HEK293T (cell line): Measurements from ENCODE around the gene KCTD11.

Experiments
- FOXA1 ChIP-seq: fragments of 450-650 bp; IDR thresholded peaks from 2 replicates; pipeline ENCODE4 v1.6.1; 2016; ENCODE audit warnings: mild to moderate bottlenecking
- FOXM1 ChIP-seq: fragments of 450-650 bp; IDR thresholded peaks from 2 replicates; pipeline ENCODE4 v1.6.1; 2017; ENCODE audit warnings: mild to moderate bottlenecking, borderline replicate concordance

- TF ChIP-seq FOXM1, result no peak
- no peak for TF ChIP-seq FOXA1
These were observed 21.3 kb upstream of the KCTD11 start for GRCh38 chr17:7330638-7331015.
